Transverse colon (tissue), 4 donors: ENCODE measurements around the gene SPDYE3.
"Not testable (repeated sequence)": the region's sequence is repeated elsewhere in the genome, so short reads cannot be mapped to it uniquely, and the experiment has no call there.

Source experiments
- EP300 ChIP-seq: sonication (generic); formaldehyde crosslinking; IDR thresholded peaks from one replicate; pipeline ENCODE4 v1.6.1; 2017; ENCODE audit warnings: antibody characterized with exemption, low read depth
- POLR2AphosphoS5 ChIP-seq, 3 donors: sonication (generic); formaldehyde crosslinking; IDR thresholded peaks; one replicate each; pipeline ENCODE4 v1.6.1; 2016; ENCODE audit warnings: antibody characterized with exemption in 3 of 3
- TF ChIP-seq, protein P1 (sequence below), 5 experiments: fragments of 200-600 bp in 3 of 5; fragments of 450-650 bp in 2 of 5; sonication (generic) in 3 of 5; IDR thresholded peaks; 1 replicate in 2 of 5; 2 replicates in 3 of 5; pipeline ENCODE4 v1.5.1; 2016 to 2017; ENCODE audit warnings: antibody characterized with exemption in 5 of 5, inconsistent platforms in 3 of 5, mild to moderate bottlenecking in 2 of 5, moderate library complexity in 1 of 5

DNA sequence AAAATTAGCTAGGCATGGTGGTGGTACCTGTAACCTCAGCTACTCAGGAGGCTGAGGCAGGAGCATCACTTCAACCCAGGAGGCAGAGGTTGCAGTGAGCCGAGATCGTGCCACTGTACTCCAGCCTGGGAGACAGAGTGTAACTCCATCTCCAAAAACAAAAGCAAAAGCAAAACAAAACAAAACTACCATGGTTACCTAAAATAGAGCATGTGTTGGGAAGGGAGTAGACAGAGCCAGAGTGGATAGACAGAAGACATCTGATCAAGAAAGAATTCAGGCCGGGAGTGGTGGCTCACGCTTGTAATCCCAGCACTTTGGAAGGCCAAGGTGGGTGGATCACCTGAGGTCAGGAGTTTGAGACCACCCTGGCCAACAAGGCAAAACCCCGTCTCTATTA is 41.7 kb upstream of the SPDYE3 start:
- TF ChIP-seq, protein P1, sequence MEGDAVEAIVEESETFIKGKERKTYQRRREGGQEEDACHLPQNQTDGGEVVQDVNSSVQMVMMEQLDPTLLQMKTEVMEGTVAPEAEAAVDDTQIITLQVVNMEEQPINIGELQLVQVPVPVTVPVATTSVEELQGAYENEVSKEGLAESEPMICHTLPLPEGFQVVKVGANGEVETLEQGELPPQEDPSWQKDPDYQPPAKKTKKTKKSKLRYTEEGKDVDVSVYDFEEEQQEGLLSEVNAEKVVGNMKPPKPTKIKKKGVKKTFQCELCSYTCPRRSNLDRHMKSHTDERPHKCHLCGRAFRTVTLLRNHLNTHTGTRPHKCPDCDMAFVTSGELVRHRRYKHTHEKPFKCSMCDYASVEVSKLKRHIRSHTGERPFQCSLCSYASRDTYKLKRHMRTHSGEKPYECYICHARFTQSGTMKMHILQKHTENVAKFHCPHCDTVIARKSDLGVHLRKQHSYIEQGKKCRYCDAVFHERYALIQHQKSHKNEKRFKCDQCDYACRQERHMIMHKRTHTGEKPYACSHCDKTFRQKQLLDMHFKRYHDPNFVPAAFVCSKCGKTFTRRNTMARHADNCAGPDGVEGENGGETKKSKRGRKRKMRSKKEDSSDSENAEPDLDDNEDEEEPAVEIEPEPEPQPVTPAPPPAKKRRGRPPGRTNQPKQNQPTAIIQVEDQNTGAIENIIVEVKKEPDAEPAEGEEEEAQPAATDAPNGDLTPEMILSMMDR (IDR thresholded peaks at IDR 0.05): not testable (repeated sequence)
- TF ChIP-seq POLR2AphosphoS5 (IDR thresholded peaks at IDR 0.05); EP300: not testable (repeated sequence)
